NCI-H774 (cell line): ENCODE measurements around the gene RHOU.

Experiments
- DNase-seq: peaks from one replicate; lab custom pipeline; 2025; lab: John Stamatoyannopoulos, UW

Gene RHOU

GRCh38 chr1:228737601-228738041 lies 2.3 kb downstream of the RHOU start:
- DNase-seq, result no peak

- no peak for DNase-seq
Observed at GRCh38 chr1:228739826-228740225, 4.5 kb downstream of the RHOU start.

- no peak for DNase-seq
Observed at GRCh38 chr1:228740543-228741317, 5.5 kb downstream of the RHOU start.

GRCh38 chr1:228742281-228742860 lies 7.1 kb downstream of the RHOU start:
- no peak for DNase-seq

- no peak for DNase-seq
Observed at GRCh38 chr1:228743405-228743804, 8.1 kb downstream of the RHOU start.

GRCh38 chr1:228744356-228744755 lies 9.1 kb downstream of the RHOU start:
- no peak for DNase-seq

GRCh38 chr1:228744918-228745317 lies 9.6 kb downstream of the RHOU start:
- no peak for DNase-seq

GRCh38 chr1:228745497-228745896 lies 10.2 kb downstream of the RHOU start:
- no peak for DNase-seq

- no peak for DNase-seq
Observed at GRCh38 chr1:228747301-228747935, 12.1 kb downstream of the RHOU start.

- DNase-seq, result no peak
Observed at GRCh38 chr1:228748029-228748428, 12.8 kb downstream of the RHOU start.

GRCh38 chr1:228748431-228748830 lies 13.2 kb downstream of the RHOU start:
- no peak for DNase-seq

- DNase-seq, result no peak
Observed at GRCh38 chr1:228749765-228750164, 14.5 kb downstream of the RHOU start.

- no peak for DNase-seq
Observed at GRCh38 chr1:228750915-228751314, 15.6 kb downstream of the RHOU start.

GRCh38 chr1:228751360-228752098 lies 16.2 kb downstream of the RHOU start:
- DNase-seq, result no peak

- DNase-seq, result no peak
Observed at GRCh38 chr1:228752258-228752657, 17.0 kb downstream of the RHOU start.

GRCh38 chr1:228752675-228753265 lies 17.5 kb downstream of the RHOU start:
- no peak for DNase-seq

- DNase-seq, result no peak
Observed at GRCh38 chr1:228753287-228753686, 18.0 kb downstream of the RHOU start.

- DNase-seq, result no peak
Observed at GRCh38 chr1:228753786-228754360, 18.6 kb downstream of the RHOU start.

GRCh38 chr1:228754646-228755268 lies 19.5 kb downstream of the RHOU start:
- no peak for DNase-seq

- DNase-seq, result no peak
Observed at GRCh38 chr1:228755800-228756199, 20.5 kb downstream of the RHOU start.

- DNase-seq, result no peak
Observed at GRCh38 chr1:228756457-228756856, 21.2 kb downstream of the RHOU start.
